ENCODE results near the gene VSIR.

The VSIR gene

GRCh38 chr10:71755179-71755879 lies 18.0 kb downstream of the VSIR start:
- no peak for DNase-seq (ENCODE audit: extremely low read depth, low read depth)
- TF ChIP-seq CTCF (IDR thresholded peaks at IDR 0.05; ENCODE audit: low read depth, low read length, missing control alignments): no peak
- H3K4me3 ChIP-seq (replicated peaks; ENCODE audit: low read depth, low read length): no peak overlapping the region

GRCh38 chr10:71754562-71754961 lies 18.8 kb downstream of the VSIR start:
- DNase-seq (ENCODE audit: extremely low read depth, low read depth): no peak
- H3K4me3 ChIP-seq (replicated peaks; ENCODE audit: low read depth, low read length): no peak overlapping the region

GRCh38 chr10:71753960-71754505 lies 19.3 kb downstream of the VSIR start:
- TF ChIP-seq CTCF (IDR thresholded peaks at IDR 0.05; ENCODE audit: low read depth, low read length, missing control alignments): no peak
- DNase-seq (ENCODE audit: extremely low read depth, low read depth): no peak
- H3K4me3 ChIP-seq (replicated peaks; ENCODE audit: low read depth, low read length): no peak overlapping the region

More at GRCh38 chr10:71754562-71754961, 18.8 kb downstream of the VSIR start:
- no peak for TF ChIP-seq CTCF (IDR thresholded peaks at IDR 0.05; ENCODE audit: low read depth, low read length, missing control alignments)

GRCh38 chr10:71753091-71753959 lies 20.0 kb downstream of the VSIR start:
- no peak for DNase-seq (ENCODE audit: extremely low read depth, low read depth)
- TF ChIP-seq CTCF (IDR thresholded peaks at IDR 0.05; ENCODE audit: low read depth, low read length, missing control alignments): no peak
- no peak overlapping the region for H3K4me3 ChIP-seq (replicated peaks; ENCODE audit: low read depth, low read length)

GRCh38 chr10:71752391-71753090 lies 20.8 kb downstream of the VSIR start:
- DNase-seq (ENCODE audit: extremely low read depth, low read depth): no peak
- TF ChIP-seq CTCF (IDR thresholded peaks at IDR 0.05; ENCODE audit: low read depth, low read length, missing control alignments): no peak
- no peak overlapping the region for H3K4me3 ChIP-seq (replicated peaks; ENCODE audit: low read depth, low read length)

- no peak for TF ChIP-seq CTCF (IDR thresholded peaks at IDR 0.05; ENCODE audit: low read depth, low read length, missing control alignments)
- no peak overlapping the region for H3K4me3 ChIP-seq (replicated peaks; ENCODE audit: low read depth, low read length)
- DNase-seq (ENCODE audit: extremely low read depth, low read depth): no peak
These were observed 21.6 kb downstream of the VSIR start for GRCh38 chr10:71751515-71752224.
